H1 (cell line): ENCODE data around the gene CYP4V2. TPM values are rescaled to one million over a fixed set of nuclear protein-coding genes. Genes with fewer than 3 reads are reported as not detected.

Experiments used
- CTCF ChIA-PET: fragments of 300-600 bp; sonication (Branson Sonifier 250); formaldehyde crosslinking; loops from one replicate; lab custom pipeline; 2021; ENCODE audit not compliant: partially characterized antibody; lab: Charles Lee
- POLR2A ChIA-PET: fragments of 300-600 bp; sonication (Branson Sonifier 250); formaldehyde crosslinking; loops from one replicate; lab custom pipeline; 2021; ENCODE audit warnings: inconsistent platforms; ENCODE audit not compliant: partially characterized antibody; lab: Charles Lee
- DNase-seq, 2 experiments: peaks; one replicate each; pipeline versions ENCODE4 v3.0.0 to v3.0.0-alpha.2; 2010 to 2022; ENCODE audit warnings: low spot score in 2 of 2, low read depth in 1 of 2, mixed read lengths in 1 of 2
- FAIRE-seq: peaks from 2 replicates; lab custom pipeline; 2011; peaks lifted over from hg19 to GRCh38; lab: Jason Lieb, UNC
- H2AFZ ChIP-seq: 2 replicates; pipeline ENCODE4 v1.8.1; 2012; ENCODE audit warnings: low read length, inconsistent platforms
- H2AK5ac ChIP-seq: 2 replicates; pipeline ENCODE4 v1.6.1; 2013; ENCODE audit warnings: low read depth, low read length
- H2BK120ac ChIP-seq: replicated peaks from 2 replicates; pipeline ENCODE3; 2013; ENCODE audit warnings: low read depth, low read length, inconsistent platforms
- H2BK12ac ChIP-seq: 2 replicates; pipeline ENCODE4 v1.6.1; 2013; ENCODE audit warnings: low read depth, low read length
- H2BK15ac ChIP-seq: 2 replicates; pipeline ENCODE4 v1.6.1; 2013; ENCODE audit warnings: low read length
- H2BK20ac ChIP-seq: 2 replicates; pipeline ENCODE4 v1.6.1; 2013; ENCODE audit warnings: low read length
- H2BK5ac ChIP-seq: 2 replicates; pipeline ENCODE4 v1.6.1; 2013; ENCODE audit warnings: low read depth, low read length
- H3K14ac ChIP-seq: 2 replicates; pipeline ENCODE4 v1.6.1; 2013; ENCODE audit warnings: inconsistent platforms; ENCODE audit not compliant: insufficient read length
- H3K18ac ChIP-seq: 2 replicates; pipeline ENCODE4 v1.6.1; 2013; ENCODE audit warnings: low read length; ENCODE audit errors: extremely low read depth
- H3K23ac ChIP-seq: 2 replicates; pipeline ENCODE4 v1.6.1; 2013; ENCODE audit warnings: inconsistent platforms; ENCODE audit not compliant: insufficient read length
- H3K23me2 ChIP-seq: 2 replicates; pipeline ENCODE4 v1.6.1; 2013; ENCODE audit warnings: low read depth, low read length
- H3K27ac ChIP-seq: 2 replicates; pipeline ENCODE4 v1.6.1; 2011; ENCODE audit warnings: low read depth, low read length, inconsistent platforms
- H3K27me3 ChIP-seq, 4 experiments: replicated peaks in 1 of 4; 1 replicate in 1 of 4; 2 replicates in 3 of 4; pipeline versions ENCODE4 v1.6.1 to v1.8.1; 2011 to 2013; ENCODE audit warnings: low read length in 3 of 4, mild to moderate bottlenecking in 3 of 4, inconsistent platforms in 2 of 4, mixed read lengths in 2 of 4, moderate library complexity in 1 of 4; ENCODE audit not compliant: control insufficient read depth in 3 of 4, insufficient read depth in 3 of 4; ENCODE audit errors: extremely low read depth in 1 of 4
- H3K36me3 ChIP-seq, 4 experiments: 2 replicates each; pipeline versions ENCODE4 v1.6.1 to v1.8.1; 2011 to 2013; ENCODE audit warnings: mild to moderate bottlenecking in 4 of 4, low read length in 3 of 4, moderate library complexity in 2 of 4, control low read depth in 1 of 4, inconsistent platforms in 1 of 4; ENCODE audit not compliant: insufficient read depth in 4 of 4, control insufficient read depth in 2 of 4
- H3K4ac ChIP-seq: replicated peaks from 2 replicates; pipeline ENCODE3; 2013; ENCODE audit warnings: low read length, low read depth, mixed read lengths, inconsistent platforms; ENCODE audit not compliant: insufficient read length
- H3K4me1 ChIP-seq, 4 experiments: replicated peaks in 1 of 4; 1 replicate in 1 of 4; 2 replicates in 3 of 4; pipeline versions ENCODE4 v1.6.1 to v1.8.1; 2011 to 2013; ENCODE audit warnings: low read length in 3 of 4, inconsistent platforms in 2 of 4, mixed read lengths in 1 of 4; ENCODE audit not compliant: insufficient read depth in 4 of 4, control insufficient read depth in 3 of 4
- H3K4me2 ChIP-seq, 2 experiments: 2 replicates each; pipeline versions ENCODE4 v1.6.1 to v1.8.1; 2011 to 2013; ENCODE audit warnings: low read depth in 2 of 2, low read length in 2 of 2, control low read depth in 1 of 2, inconsistent platforms in 1 of 2, mild to moderate bottlenecking in 1 of 2; ENCODE audit not compliant: insufficient read depth in 1 of 2
- H3K4me3 ChIP-seq, 4 experiments: fragments of 200-600, 300-600 bp in 1 of 4; sonication (generic), shearing (Covaris generic), sonication (Bioruptor Twin) in 1 of 4; 2 replicates each; pipeline versions ENCODE4 v1.5.1 to v1.8.1; 2011 to 2016; ENCODE audit warnings: low read length in 4 of 4, low read depth in 3 of 4, control low read depth in 2 of 4, inconsistent platforms in 2 of 4, mild to moderate bottlenecking in 2 of 4, mixed read lengths in 1 of 4, moderate library complexity in 1 of 4; ENCODE audit not compliant: insufficient read depth in 2 of 4; ENCODE audit errors: extremely low read depth in 1 of 4
- H3K56ac ChIP-seq: replicated peaks from 2 replicates; pipeline ENCODE3; 2013; ENCODE audit warnings: low read depth, mild to moderate bottlenecking, mixed read lengths, low read length, inconsistent platforms; ENCODE audit not compliant: insufficient read length
- H3K79me1 ChIP-seq: 2 replicates; pipeline ENCODE4 v1.6.1; 2013; ENCODE audit warnings: low read depth, low read length, control low read depth
- H3K79me2 ChIP-seq, 2 experiments: 2 replicates each; pipeline versions ENCODE4 v1.6.1 to v1.8.1; 2012 to 2013; ENCODE audit warnings: low read length in 2 of 2, mild to moderate bottlenecking in 2 of 2, inconsistent platforms in 1 of 2; ENCODE audit not compliant: insufficient read depth in 2 of 2, control insufficient read depth in 1 of 2
- H3K9ac ChIP-seq, 4 experiments: replicated peaks in 1 of 4; 1 replicate in 1 of 4; 2 replicates in 3 of 4; pipeline versions ENCODE4 v1.6.1 to v1.8.1; 2011 to 2013; ENCODE audit warnings: low read depth in 3 of 4, low read length in 3 of 4, control low read depth in 2 of 4, mild to moderate bottlenecking in 2 of 4, moderate library complexity in 2 of 4, inconsistent platforms in 1 of 4; ENCODE audit errors: extremely low read depth in 1 of 4
- H3K9me3 ChIP-seq, 2 experiments: 2 replicates each; pipeline versions ENCODE4 v1.6.1 to v1.8.1; 2012 to 2013; ENCODE audit warnings: mild to moderate bottlenecking in 2 of 2, moderate library complexity in 2 of 2, control low read depth in 1 of 2, inconsistent platforms in 1 of 2, low read depth in 1 of 2, low read length in 1 of 2, mixed read lengths in 1 of 2; ENCODE audit not compliant: insufficient read depth in 2 of 2
- H4K20me1 ChIP-seq, 2 experiments: replicated peaks in 1 of 2; 2 replicates each; pipeline versions ENCODE3 to v1.8.1; 2011 to 2013; ENCODE audit warnings: inconsistent platforms in 2 of 2, low read length in 2 of 2, mild to moderate bottlenecking in 1 of 2; ENCODE audit not compliant: insufficient read depth in 2 of 2, control insufficient read depth in 1 of 2
- H4K5ac ChIP-seq: 2 replicates; pipeline ENCODE4 v1.6.1; 2013; ENCODE audit warnings: low read length, low read depth, mixed read lengths, inconsistent platforms; ENCODE audit not compliant: insufficient read length
- H4K8ac ChIP-seq: 2 replicates; pipeline ENCODE4 v1.8.0; 2013; ENCODE audit warnings: mild to moderate bottlenecking, moderate library complexity, low read length, inconsistent platforms; ENCODE audit not compliant: insufficient read depth; ENCODE audit errors: extremely low read depth
- H4K91ac ChIP-seq: replicated peaks from 2 replicates; pipeline ENCODE3; 2013; ENCODE audit warnings: low read length, mixed read lengths, inconsistent platforms; ENCODE audit not compliant: insufficient read length
- ASH2L ChIP-seq: fragments of 200-600, 300-600 bp; sonication (generic); IDR thresholded peaks from one replicate; pipeline ENCODE4 v1.7.1; 2017; ENCODE audit warnings: low read length
- BRCA1 ChIP-seq: IDR thresholded peaks from 2 replicates; pipeline ENCODE4 v1.6.1; 2012; ENCODE audit warnings: low read depth, low read length, improper control_type of control experiment
- SIN3A ChIP-seq, 2 experiments: IDR thresholded peaks in 1 of 2; conservative IDR thresholded peaks in 1 of 2; 2 replicates each; pipeline ENCODE4 v1.6.1; 2011 to 2012; ENCODE audit warnings: low read length in 2 of 2, improper control_type of control experiment in 1 of 2, low read depth in 1 of 2, mild to moderate bottlenecking in 1 of 2
- SRF ChIP-seq: IDR thresholded peaks from 2 replicates; pipeline ENCODE4 v1.6.1; 2011; ENCODE audit warnings: mild to moderate bottlenecking, low read depth, low read length, moderate library complexity
- TAF1 ChIP-seq: IDR thresholded peaks from 2 replicates; pipeline ENCODE4 v1.6.1; 2011; ENCODE audit warnings: mild to moderate bottlenecking, low read depth, low read length
- TAF7 ChIP-seq: optimal IDR thresholded peaks from 2 replicates; pipeline ENCODE3; 2011; ENCODE audit warnings: low read depth, mild to moderate bottlenecking, inconsistent platforms, low read length, moderate library complexity, borderline replicate concordance
- WGBS, 2 experiments: shearing (Covaris generic) in 1 of 2; methylation state at CpG; one replicate each; pipeline versions ENCODE4 v1.1.6 to v1.1.7; 2013 to 2015; ENCODE audit warnings: low lambda C conversion rate in 2 of 2, mixed read lengths in 2 of 2, inconsistent platforms in 1 of 2, low coverage in 1 of 2, missing lambda C conversion rate in 1 of 2; ENCODE audit not compliant: insufficient replicate concordance in 2 of 2, insufficient coverage in 1 of 2, insufficient read length in 1 of 2; ENCODE audit errors: extremely low coverage in 1 of 2, missing lambda C conversion rate in 1 of 2; 5-methylcytosine and 5-hydroxymethylcytosine counted together
- polyA plus RNA-seq, 7 experiments: library from polyadenylated mRNA; depleted of rRNA in 3 of 7; stranded (reverse) in 5 of 7; unstranded in 2 of 7; fragments of >200 nt in 5 of 7; fragments of 200-250 nt in 2 of 7; gene quantifications; 1 replicate in 5 of 7; 2 replicates in 1 of 7; 4 replicates in 1 of 7; pipeline versions ENCODE4 v1.2.1 to v1.2.3, GENCODE V29; 2011 to 2013; ENCODE audit warnings: missing spikeins in 2 of 7, mixed read lengths in 2 of 7
- total RNA-seq: library from RNA; stranded (reverse); fragmentation: NEBNext Ultra II Directional; extraction: Animal tissue kit (Norgen Biotek cat#: 25700); gene quantifications from 2 replicates; pipeline ENCODE4 v1.2.1, GENCODE V29; 2021
- TF ChIP-seq, protein P1 (sequence below): IDR thresholded peaks from 2 replicates; pipeline ENCODE4 v1.6.1; 2012; ENCODE audit warnings: inconsistent platforms

Gene CYP4V2
- total and polyA plus RNA-seq, 2 of the 8 experiments (the other 6 are each of a cell fraction or from before 2014, with no cell fraction given): 0.65 to 1.0 TPM

DNA sequence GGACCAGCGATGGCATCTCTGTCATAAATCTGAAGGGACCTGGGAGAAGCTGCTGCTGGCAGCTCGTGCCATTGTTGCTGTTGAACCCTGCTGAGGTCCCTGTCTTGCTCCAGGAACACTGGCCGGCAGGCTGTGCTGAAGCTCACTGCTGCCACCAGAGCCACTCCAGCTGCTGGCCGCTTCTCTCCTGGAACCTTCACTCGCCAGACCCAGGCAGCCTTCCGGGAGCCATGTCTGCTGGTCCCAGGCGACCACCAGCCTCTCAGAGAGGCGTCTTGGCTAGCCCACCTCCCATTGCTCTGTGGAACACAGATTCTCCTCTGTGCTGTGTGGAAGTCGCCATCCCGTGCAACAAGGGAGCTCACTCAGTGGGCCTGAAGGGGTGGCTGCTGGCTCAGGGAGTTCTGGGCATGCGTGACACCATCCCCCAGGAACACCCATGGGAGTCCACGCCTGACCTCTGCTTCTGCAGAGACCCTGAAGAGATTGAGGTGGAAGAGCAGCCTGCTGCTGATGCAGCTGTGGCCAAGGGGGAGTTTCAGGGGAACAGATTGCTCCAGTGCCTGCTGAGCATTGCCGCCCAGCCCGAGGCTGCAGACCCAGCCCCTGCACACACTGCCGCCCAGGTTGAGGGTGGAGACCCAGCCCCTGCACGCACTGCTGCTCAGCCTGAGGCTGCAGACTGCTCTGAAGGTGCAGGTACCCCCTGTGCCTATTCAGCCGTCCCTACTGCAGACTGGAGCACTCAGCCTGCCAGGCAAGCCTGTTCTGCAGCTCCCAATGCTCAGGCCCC, 33.1 kb upstream of the CYP4V2 start:
- Histone ChIP-seq H3K4me3 (no peak overlapping the region), H2BK15ac (no peak overlapping the region), H3K4me2 (no peak overlapping the region), H3K36me3 (peaks cover 0 to 13% (median 2%) of the 10 kb centered on the region in 4 experiments; a peak in 2 of 8 replicates), H3K4ac (no peak overlapping the region), H3K4me1 (peaks cover 0 to 2% (median 0%) of the 10 kb centered on the region in 4 experiments; a peak in 1 of 7 replicates), H3K9me3 (no peaks in the 10 kb centered on the region; a peak in 1 of 4 replicates), H2BK20ac (no peak overlapping the region), H2AK5ac (no peak overlapping the region), H2BK120ac (no peak overlapping the region), H3K14ac (no peak overlapping the region), H2BK12ac (no peak overlapping the region), H3K79me1 (no peaks in the 10 kb centered on the region; the same call in 1 of the 2 replicates), H4K5ac (no peak overlapping the region), H3K9ac (no peak overlapping the region), H3K23me2 (peaks cover 10% of the 10 kb centered on the region; the same call in 1 of the 2 replicates), H4K20me1 (peaks cover 0 to 9% of the 10 kb centered on the region in 2 experiments), H3K23ac (no peak overlapping the region), H3K56ac (no peak overlapping the region), H2AFZ (no peak overlapping the region), H3K79me2 (no peaks in the 10 kb centered on the region), H2BK5ac (no peak overlapping the region), H4K8ac (no peak overlapping the region), H3K27me3 (no peaks in the 10 kb centered on the region), H4K91ac (no peak overlapping the region), H3K18ac (no peak overlapping the region), H3K27ac (no peak overlapping the region)
- WGBS, 2 experiments: 80% methylated on average over 16 of the region's 17 CpGs; no CpG with 5 or more reads in 1 of the 2 experiments
- no peak for DNase-seq
- POLR2A ChIA-PET: no interaction called here
- CTCF ChIA-PET: interaction anchor here (0.6 to 1.3 kb wide), 6 partner anchors 8 to 27 kb away, joined by 3 to 6 read pairs (median 4); no protein-coding TSS in a partner anchor
- TF ChIP-seq, protein P1, sequence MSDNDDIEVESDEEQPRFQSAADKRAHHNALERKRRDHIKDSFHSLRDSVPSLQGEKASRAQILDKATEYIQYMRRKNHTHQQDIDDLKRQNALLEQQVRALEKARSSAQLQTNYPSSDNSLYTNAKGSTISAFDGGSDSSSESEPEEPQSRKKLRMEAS: no peak
- TF ChIP-seq BRCA1: no peak
- no peak for TF ChIP-seq TAF1
- TF ChIP-seq SRF: no peak
- no peak for TF ChIP-seq TAF7
- TF ChIP-seq SIN3A (conservative IDR thresholded peaks at IDR 0.05 in 1 of 2, IDR thresholded peaks at IDR 0.05 in 1 of 2; ENCODE audit: low read depth in 1 of 2, low read length in 2 of 2): no peak
- no peak for TF ChIP-seq ASH2L
- no peak for FAIRE-seq
